HG03139 (cell line): ENCODE results near the gene WBP4.
A peak's percentile ranks its signal among the peaks of the same experiment; 100 is the strongest.
"Not testable (repeated sequence)": the region's sequence is repeated elsewhere in the genome, so short reads cannot be mapped to it uniquely, and the experiment has no call there.

Source experiments
- ATAC-seq: cut with Tn5 transposase; IDR thresholded peaks from one replicate; pipeline ENCODE4 v1.9.1; 2021; ENCODE audit not compliant: unreplicated experiment

WBP4 gene

GRCh38 chr13:41061075-41061913 lies at the start of gene WBP4:
WBP4 (plus strand) TSS chr13:41061509; CDS start chr13:41061674, 165 bp downstream.
- peak; percentile 61 for ATAC-seq

- no peak for ATAC-seq
Observed at GRCh38 chr13:41012536-41012935, 48.8 kb upstream of the WBP4 start.

GRCh38 chr13:41013835-41014234 lies 47.5 kb upstream of the WBP4 start:
- no peak for ATAC-seq

- no peak for ATAC-seq
Observed at GRCh38 chr13:41015920-41016319, 45.4 kb upstream of the WBP4 start.

GRCh38 chr13:41017159-41017558 lies 44.1 kb upstream of the WBP4 start:
- no peak for ATAC-seq

- no peak for ATAC-seq
Observed at GRCh38 chr13:41017817-41018601, 43.3 kb upstream of the WBP4 start.

- ATAC-seq = no peak
Observed at GRCh38 chr13:41018602-41018948, 42.7 kb upstream of the WBP4 start.

GRCh38 chr13:41019011-41019487 lies 42.3 kb upstream of the WBP4 start, which contains the start of gene ELF1:
ELF1 (minus strand) TSS chr13:41019316; CDS start chr13:40982054, 37,262 bp downstream.
- ATAC-seq = peak; percentile 94

- ATAC-seq = peak; percentile 40
Observed at GRCh38 chr13:41019578-41020347, 41.5 kb upstream of the WBP4 start.

- ATAC-seq = no peak
Observed at GRCh38 chr13:41025518-41025917, 35.8 kb upstream of the WBP4 start.

GRCh38 chr13:41026788-41027187 lies 34.5 kb upstream of the WBP4 start:
- no peak for ATAC-seq

GRCh38 chr13:41028051-41028450 lies 33.3 kb upstream of the WBP4 start:
- ATAC-seq = no peak

- no peak for ATAC-seq
Observed at GRCh38 chr13:41029629-41030028, 31.7 kb upstream of the WBP4 start.

- ATAC-seq = no peak
Observed at GRCh38 chr13:41032691-41033376, 28.5 kb upstream of the WBP4 start.

GRCh38 chr13:41034382-41034781 lies 26.9 kb upstream of the WBP4 start:
- no peak for ATAC-seq

- no peak for ATAC-seq
Observed at GRCh38 chr13:41034881-41035280, 26.4 kb upstream of the WBP4 start.

GRCh38 chr13:41036557-41036956 lies 24.8 kb upstream of the WBP4 start:
- not testable (repeated sequence) for ATAC-seq

- no peak for ATAC-seq
Observed at GRCh38 chr13:41039746-41040145, 21.6 kb upstream of the WBP4 start.

GRCh38 chr13:41040584-41041334 lies 20.6 kb upstream of the WBP4 start:
- ATAC-seq = no peak

- ATAC-seq = not testable (repeated sequence)
Observed at GRCh38 chr13:41042419-41042818, 18.9 kb upstream of the WBP4 start.
